ENCODE measurements around the gene GORASP1. TPM values are rescaled to one million over a fixed set of nuclear protein-coding genes. Genes with fewer than 3 reads are reported as not detected.

The GORASP1 gene
- total RNA-seq, 4 donors from 2014 or later = 32.3 to 73.4 (median 47.5) TPM

DNA sequence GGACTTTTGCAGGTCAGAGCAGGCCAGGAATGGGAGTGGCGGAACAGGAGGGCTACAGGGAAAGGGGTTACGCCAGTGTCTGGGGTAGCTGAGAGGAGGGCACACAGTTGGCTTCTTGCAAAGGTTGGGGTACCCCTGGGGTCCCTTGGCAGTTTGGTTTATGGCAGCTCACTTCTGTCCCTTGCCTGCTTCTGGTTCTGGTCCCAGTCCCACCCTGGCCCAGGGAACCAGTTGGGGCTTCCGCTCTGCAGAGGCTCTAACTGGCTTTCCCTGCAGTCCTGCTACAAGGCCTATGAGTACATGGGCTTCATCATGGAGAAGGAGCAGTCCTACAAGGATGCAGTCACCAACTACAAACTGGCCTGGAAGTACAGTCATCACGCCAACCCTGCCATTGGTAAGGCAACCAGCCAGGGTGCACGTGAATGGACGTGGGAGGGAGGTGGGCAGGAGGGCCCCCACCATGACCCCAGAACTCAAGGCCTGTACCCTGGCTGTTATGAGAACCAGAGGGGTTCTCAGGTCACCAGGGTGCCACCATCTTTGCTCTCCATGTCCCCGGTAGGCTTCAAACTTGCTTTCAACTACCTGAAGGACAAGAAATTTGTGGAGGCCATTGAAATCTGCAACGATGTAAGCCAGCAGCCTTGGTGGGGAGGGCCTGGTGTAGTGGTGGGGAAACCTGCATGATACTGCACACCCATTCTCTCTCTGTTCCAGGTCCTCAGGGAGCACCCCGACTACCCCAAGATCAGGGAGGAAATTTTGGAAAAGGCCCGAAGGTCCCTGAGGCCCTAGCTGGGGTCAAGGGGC lies 30.8 kb upstream of the GORASP1 start:
- Histone ChIP-seq H3K4me1 (peaks cover 0 to 12% of the 10 kb centered on the region in 2 donors), H3K4me3 (no peak overlapping the region), H3K9me3 (no peaks in the 10 kb centered on the region), H3K27me3 (no peaks in the 10 kb centered on the region), H3K36me3 (no peaks in the 10 kb centered on the region), H3K27ac (no peak overlapping the region)
- DNase-seq = no peak
- TF ChIP-seq POLR2A (IDR thresholded peaks at IDR 0.05) = no peak
- TF ChIP-seq CTCF (IDR thresholded peaks at IDR 0.05) = no peak
- intact Hi-C loops (cut with DNase I; ENCODE audit: low total_unique reads) = no loop called here

GRCh38 chr3:39137435-39137936 lies 30.1 kb upstream of the GORASP1 start:
- no peak for DNase-seq
- H3K4me1 ChIP-seq = peaks cover 0 to 12% of the 10 kb centered on the region in 2 donors
- no peaks in the 10 kb centered on the region for H3K27me3 ChIP-seq
- no peaks in the 10 kb centered on the region for H3K9me3 ChIP-seq
- no peak overlapping the region for H3K27ac ChIP-seq
- H3K4me3 ChIP-seq = no peak overlapping the region
- intact Hi-C loops (cut with DNase I; ENCODE audit: low total_unique reads) = no loop called here
- H3K36me3 ChIP-seq = no peaks in the 10 kb centered on the region
- TF ChIP-seq CTCF (IDR thresholded peaks at IDR 0.05) (no peak), POLR2A (IDR thresholded peaks at IDR 0.05) (no peak)

GRCh38 chr3:39136533-39137434 lies 29.4 kb upstream of the GORASP1 start:
- Histone ChIP-seq H3K36me3 (no peaks in the 10 kb centered on the region), H3K9me3 (no peaks in the 10 kb centered on the region), H3K4me1 (peaks cover 0 to 10% of the 10 kb centered on the region in 2 donors), H3K4me3 (no peak overlapping the region), H3K27me3 (no peaks in the 10 kb centered on the region), H3K27ac (no peak overlapping the region)
- intact Hi-C loops (cut with DNase I; ENCODE audit: low total_unique reads) = no loop called here
- no peak for DNase-seq
- TF ChIP-seq POLR2A (IDR thresholded peaks at IDR 0.05) = no peak
- no peak for TF ChIP-seq CTCF (IDR thresholded peaks at IDR 0.05)

- H3K27ac ChIP-seq = peak overlapping the region in 1 of 2 donors; percentile 31
Measured at GRCh38 chr3:39135170-39135805, 27.9 kb upstream of the GORASP1 start.

More at GRCh38 chr3:39135170-39135805, 27.9 kb upstream of the GORASP1 start:
- Histone ChIP-seq H3K9me3 (no peaks in the 10 kb centered on the region), H3K4me1 (no peaks in the 10 kb centered on the region), H3K4me3 (no peak overlapping the region), H3K36me3 (no peaks in the 10 kb centered on the region), H3K27me3 (no peaks in the 10 kb centered on the region)
- intact Hi-C loops (cut with DNase I; ENCODE audit: low total_unique reads) = no loop called here
- TF ChIP-seq CTCF (IDR thresholded peaks at IDR 0.05) = no peak
- no peak for TF ChIP-seq POLR2A (IDR thresholded peaks at IDR 0.05)
- DNase-seq = peak in 1 of 2 donors; percentile 56

Measured in uterus (tissue), 4 donors.